Epidermal melanocyte (primary cell): Measurements from ENCODE around the gene ATOSB.
A peak's percentile ranks its signal among the peaks of the same experiment; 100 is the strongest.

Source experiments
- DNase-seq: peaks from one replicate; pipeline ENCODE4 v3.0.0; 2011; ENCODE audit warnings: low spot score; ENCODE audit not compliant: insufficient read length

Gene ATOSB

GRCh38 chr9:35089434-35089833 is 26.2 kb downstream of the ATOSB start:
- DNase-seq, result no peak

GRCh38 chr9:35085078-35085477 is 30.6 kb downstream of the ATOSB start:
- DNase-seq, result no peak

DNA sequence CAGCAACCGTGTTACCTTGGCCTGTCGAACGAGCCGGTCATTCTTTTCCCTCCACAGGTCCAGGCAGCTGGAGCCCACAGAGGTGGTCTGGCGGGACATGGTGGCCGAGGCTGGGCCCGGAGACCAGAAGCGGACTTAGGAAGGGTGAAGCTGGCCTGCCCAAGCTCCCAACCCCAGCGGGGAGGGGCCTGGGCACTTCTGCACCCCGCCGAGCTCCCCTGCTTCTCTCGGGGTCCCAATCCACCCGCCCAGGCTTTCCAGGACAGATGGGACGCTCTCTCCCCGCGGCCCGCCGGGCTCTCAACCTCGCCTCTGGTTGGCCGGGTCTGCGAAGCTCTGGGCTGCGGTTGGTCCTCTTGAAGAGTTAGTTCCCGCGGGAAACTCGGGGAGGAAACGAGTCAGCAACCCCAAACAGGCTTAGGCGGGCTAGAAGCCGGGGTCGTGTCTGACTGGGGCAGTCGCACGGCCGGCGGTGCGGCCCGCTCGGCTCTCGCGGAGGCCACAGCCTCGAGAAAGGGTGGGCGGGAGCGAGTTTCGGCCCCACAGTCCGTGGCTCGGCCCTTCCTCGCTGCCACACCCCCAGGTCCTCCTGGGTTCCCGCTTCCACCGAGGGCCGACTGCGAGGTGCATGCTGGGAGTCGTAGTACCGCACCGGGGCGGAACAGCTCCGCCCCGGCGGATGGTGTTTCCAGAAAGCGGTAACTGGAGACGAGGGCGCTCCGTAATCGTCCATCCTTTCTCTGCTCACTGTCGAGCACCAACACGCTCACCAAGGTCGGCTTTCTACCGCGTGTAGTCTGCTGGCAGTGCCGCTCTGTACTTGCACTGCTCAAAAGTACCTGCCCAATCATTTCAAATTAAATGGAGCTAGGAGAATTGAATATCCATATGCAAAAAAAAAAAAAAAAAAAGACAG is 36.0 kb downstream of the ATOSB start, which contains the start of gene FANCG:
TSS of gene FANCG (minus strand) at position 517 of the 916 bp plus-strand sequence. CDS start at position 99, 418 bp downstream.
- DNase-seq, result peak; percentile 93

GRCh38 chr9:35079041-35079425 is 36.6 kb downstream of the ATOSB start:
- no peak for DNase-seq

DNA sequence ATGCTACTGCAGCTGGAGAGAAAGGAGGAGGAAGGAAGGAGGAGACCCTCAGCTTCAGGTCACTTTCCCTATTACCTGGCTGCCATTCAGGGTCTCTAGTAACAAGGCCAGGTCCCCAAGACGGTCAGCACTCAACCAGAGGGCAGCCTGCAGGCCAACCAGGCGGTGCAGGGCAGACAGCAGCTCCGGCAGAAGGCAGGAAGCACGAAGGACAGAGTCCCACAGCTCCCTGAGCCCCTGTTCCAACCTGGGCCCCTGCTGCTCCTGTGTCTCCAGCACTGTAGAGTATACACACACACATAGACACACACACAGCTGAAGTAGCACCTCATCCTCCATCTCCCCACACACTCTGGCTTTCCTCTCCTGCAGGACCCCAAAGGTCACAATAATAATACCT is 37.6 kb downstream of the ATOSB start:
- no peak for DNase-seq

DNA sequence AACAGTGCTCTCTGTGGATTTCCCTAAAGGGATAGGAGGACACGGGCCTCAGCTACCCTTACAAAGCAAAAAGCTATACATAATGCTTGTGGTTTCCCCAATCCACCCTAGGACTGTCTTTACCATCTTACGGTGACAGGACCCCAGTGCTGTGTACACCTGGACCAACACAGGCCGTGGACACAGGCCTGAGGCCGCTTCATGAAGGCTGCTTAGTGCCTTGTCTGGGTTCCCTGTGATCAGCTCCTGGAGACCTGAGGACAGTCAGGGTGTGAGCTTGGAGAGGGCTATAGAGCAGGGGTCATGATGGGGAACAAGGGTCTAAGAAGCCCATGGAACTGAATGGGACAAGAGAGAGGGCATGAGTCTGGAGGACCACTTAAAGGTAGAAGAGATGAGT is 38.8 kb downstream of the ATOSB start:
- no peak for DNase-seq

DNA sequence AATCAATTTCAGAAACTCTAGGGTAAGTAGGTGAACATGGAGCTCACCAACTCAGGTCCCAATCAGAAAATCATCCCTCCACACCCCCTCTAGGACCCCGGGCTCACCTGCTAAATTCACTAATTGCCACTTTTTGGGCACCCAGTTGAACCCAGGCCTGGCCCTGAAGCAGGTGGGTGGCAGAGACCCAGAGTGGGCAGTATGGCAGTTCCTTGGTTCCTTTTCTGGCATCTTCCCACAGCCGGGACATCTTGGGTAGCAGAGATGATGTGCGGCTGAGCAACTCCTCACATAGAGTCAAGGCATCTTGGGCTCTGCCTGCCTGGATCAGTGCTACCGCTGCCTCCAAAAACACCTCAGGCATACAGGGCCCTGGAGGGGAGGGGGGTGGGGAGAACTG is 40.3 kb downstream of the ATOSB start:
- DNase-seq, result no peak

DNA sequence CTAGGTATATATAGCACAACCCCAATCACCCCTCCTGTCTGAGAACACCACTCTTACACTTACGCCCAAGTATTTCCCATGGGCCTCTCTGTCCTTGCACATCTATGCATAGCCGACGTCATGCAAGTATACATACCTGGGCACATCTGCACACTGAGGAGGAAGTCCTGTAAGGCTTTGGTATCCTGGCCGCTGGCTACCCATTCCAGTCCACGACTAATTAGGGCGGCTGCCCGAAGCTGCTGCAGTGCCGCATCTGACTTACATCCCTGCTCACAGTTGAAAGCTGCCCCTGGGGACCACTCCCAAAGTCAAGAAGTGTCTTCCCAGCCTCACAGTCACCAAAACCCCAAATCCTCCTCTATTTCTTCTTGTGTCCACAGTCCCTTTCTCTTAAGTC is 40.9 kb downstream of the ATOSB start:
- DNase-seq, result no peak

GRCh38 chr9:35074141-35074540 is 41.5 kb downstream of the ATOSB start:
- DNase-seq, result no peak

DNA sequence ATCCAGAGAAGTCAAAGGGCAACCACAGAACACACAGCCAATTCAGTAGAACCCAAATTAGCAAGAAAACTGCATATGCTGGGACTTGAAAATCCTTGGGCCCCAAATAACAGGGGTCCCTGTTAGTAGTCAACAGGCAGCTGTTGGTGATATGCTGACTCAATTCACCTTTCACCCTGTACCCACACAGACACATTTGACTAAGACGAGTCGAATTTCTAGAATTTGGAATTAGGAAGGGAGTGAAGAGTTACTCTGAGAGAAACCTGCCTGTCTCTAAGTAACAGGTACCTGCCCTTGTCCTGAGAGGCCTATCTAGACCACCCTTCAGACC is 42.4 kb downstream of the ATOSB start:
- no peak for DNase-seq

GRCh38 chr9:35072461-35073278 is 43.0 kb downstream of the ATOSB start, which contains the start of gene VCP:
Gene VCP, minus strand, starts transcription at chr9:35072625. Its CDS starts 272 bp downstream, at chr9:35072353.
- peak; percentile 97 for DNase-seq

GRCh38 chr9:35071814-35072460 is 43.7 kb downstream of the ATOSB start:
- DNase-seq, result peak; percentile 57

DNA sequence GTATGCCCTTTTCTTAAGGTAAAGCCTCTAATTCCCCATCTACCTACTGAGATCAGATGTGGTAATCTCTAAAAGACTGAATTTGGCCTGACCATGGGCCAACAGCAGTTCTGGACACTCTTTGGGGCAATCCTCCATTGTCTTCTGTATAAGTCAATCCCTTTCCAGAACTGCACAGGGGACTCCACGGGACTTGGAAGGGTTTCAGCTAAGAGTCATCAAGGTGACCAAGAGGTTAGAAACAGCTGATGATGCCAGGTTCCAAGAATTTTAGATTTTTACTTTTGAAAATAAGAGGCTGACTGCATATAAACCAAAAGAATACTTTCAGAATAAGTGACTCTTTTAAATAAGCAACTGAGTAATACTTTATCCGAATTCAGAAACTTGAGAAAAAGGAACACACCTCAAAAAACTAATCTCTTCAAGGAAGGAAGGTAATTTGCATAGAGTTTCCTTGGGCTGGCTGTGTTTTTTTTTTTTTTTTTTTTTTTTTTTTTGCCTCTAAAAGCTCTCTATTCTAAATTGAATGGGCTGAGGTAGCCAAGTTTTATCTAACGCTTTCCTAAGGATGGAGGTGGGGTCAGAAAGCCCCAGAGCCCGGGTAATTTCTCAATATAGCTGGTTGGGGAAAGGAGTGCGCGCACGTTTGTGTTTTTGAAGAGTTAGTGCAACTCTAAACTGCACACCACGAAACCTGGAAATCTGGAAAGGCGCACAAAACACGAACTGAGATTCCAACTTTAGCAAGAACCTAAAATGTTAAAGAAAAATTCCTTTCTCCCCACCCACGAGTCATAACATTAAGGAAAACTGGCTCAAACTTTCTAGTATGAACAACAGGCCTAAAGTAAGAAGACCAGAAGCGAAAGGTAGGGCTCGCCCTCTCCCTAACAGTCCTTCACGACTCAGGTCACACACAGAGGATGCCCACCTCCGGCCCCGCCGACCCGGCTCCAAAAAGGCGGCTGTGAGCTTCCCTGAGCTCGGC is 44.5 kb downstream of the ATOSB start:
- no peak for DNase-seq

DNA sequence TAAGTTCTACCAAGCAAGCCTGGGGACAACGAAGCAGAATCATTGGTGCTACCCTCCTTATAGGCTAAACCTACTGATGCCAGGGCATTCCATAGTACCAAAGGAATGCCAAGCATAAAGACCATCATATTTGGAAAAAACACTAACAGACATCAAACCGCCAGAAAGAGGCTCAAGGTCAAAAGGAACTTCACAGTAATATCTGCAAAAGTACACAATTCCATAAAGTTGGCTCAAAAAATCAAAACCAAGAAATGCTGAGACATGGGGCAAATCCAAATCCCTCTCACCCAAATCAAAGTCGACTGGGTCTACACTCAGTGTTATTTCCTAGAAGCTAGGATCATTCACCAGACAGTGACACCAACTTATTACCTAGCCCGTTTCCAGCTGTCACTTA is 46.6 kb downstream of the ATOSB start:
- no peak for DNase-seq

- no peak for DNase-seq
Observed at GRCh38 chr9:35067056-35067455, 48.6 kb downstream of the ATOSB start.

DNA sequence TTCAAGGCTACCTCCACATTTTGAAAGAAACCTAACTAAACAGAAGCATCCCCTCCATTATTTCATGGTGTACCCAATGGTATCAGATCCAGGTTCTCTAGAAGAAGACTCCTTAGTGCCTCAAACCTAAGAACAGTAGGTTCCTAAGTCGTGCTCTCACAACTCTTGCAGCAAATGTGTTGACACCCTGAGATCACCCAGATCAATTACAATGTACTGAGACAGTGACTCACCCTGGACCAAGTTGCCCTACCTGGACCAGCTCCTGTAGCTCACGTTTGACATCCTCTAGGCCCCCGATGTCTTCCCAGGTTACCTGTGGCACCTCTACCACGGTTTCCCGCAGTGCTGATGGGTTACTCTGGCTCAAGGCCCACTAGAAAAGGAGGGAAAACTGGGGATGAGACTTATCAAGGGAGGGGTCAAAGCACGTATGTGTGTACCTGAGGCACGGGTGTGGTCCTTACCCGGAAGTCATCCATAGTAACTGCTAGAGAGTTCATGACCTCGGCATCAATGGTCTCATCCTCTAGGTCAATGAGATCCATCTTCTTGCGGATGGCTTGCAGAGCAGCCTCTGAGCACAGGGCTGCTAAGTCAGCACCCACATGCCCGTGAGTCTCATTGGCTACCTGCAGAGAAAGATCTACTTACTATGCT is 55.0 kb downstream of the ATOSB start:
- DNase-seq, result no peak

DNA sequence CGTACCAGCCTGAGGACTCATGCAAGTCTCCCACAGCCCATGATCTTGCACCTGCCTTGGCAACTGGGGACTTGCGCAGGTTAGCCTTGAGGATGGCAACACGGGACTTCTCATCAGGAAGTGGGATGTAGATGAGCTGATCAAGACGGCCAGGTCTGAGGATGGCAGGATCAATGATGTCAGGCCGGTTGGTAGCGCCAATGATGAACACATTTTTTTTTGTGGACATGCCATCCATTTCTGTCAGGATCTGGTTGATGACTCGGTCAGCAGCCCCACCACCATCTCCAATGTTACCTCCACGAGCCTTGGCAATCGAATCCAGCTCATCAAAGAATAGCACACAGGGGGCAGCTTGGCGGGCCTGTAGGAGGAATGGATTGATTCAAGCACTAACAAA is 56.2 kb downstream of the ATOSB start:
- no peak for DNase-seq

DNA sequence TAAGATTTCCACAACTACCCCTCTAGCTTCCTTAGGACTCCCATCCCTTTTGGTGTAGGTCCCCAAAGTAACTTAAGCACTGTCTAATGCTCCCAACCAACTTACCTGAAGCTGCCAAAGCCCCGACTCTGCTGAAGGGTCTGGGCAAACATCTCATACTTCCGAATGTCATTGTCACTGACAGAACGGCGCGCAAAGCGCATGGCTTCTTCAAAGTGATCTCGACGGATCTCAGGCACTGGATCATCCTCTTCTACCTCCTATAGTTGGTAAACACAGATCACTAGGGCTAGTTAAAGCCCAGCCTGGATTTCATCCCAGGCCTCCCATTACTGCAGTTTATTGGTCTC is 58.4 kb downstream of the ATOSB start:
- no peak for DNase-seq

- no peak for DNase-seq
Observed at GRCh38 chr9:35056571-35057270, 58.9 kb downstream of the ATOSB start.
